Heart left ventricle (tissue), 16 donors: Measurements from ENCODE around the gene A1BG. TPM values are rescaled to one million over a fixed set of nuclear protein-coding genes. Genes with fewer than 3 reads are reported as not detected.
A peak's percentile ranks its signal among the peaks of the same experiment; 100 is the strongest.

Source experiments
- ATAC-seq, 4 donors: fragments of 200-7000 bp; cut with Tn5 transposase; one replicate each; pipeline ENCODE4 v1.9.1; 2020 to 2022; ENCODE audit warnings: moderate library complexity in 4 of 4, mild to moderate bottlenecking in 3 of 4, moderate number of reproducible peaks in 1 of 4
- DNase-seq, 5 donors: peaks; one replicate each; pipeline ENCODE4 v3.0.0-alpha.2; 2020
- H3K27ac ChIP-seq, 12 donors: fragments of 200-600 bp; sonication (generic) in 4 of 12; one replicate each; pipeline versions ENCODE4 v1.5.0 to v1.8.0; 2016 to 2022; ENCODE audit warnings: mild to moderate bottlenecking in 2 of 12
- H3K27me3 ChIP-seq, 9 donors: fragments of 200-600 bp; sonication (generic) in 2 of 9; one replicate each; pipeline versions ENCODE4 v1.5.1 to v1.8.0; 2016 to 2022; ENCODE audit warnings: mild to moderate bottlenecking in 3 of 9
- H3K36me3 ChIP-seq, 9 donors: fragments of 200-600 bp; sonication (generic) in 2 of 9; one replicate each; pipeline versions ENCODE4 v1.5.0 to v1.8.0; 2018 to 2022; ENCODE audit warnings: mild to moderate bottlenecking in 2 of 9
- H3K4me1 ChIP-seq, 12 donors: fragments of 200-600 bp; sonication (generic) in 4 of 12; one replicate each; pipeline versions ENCODE4 v1.5.0 to v1.8.0; 2016 to 2022; ENCODE audit warnings: mild to moderate bottlenecking in 3 of 12
- H3K4me3 ChIP-seq, 12 donors: fragments of 200-600 bp; sonication (generic) in 4 of 12; one replicate each; pipeline versions ENCODE4 v1.5.0 to v1.8.0; 2017 to 2022; ENCODE audit warnings: mild to moderate bottlenecking in 9 of 12, moderate library complexity in 4 of 12
- H3K9me3 ChIP-seq, 12 donors: fragments of 200-600 bp; sonication (generic) in 4 of 12; one replicate each; pipeline versions ENCODE4 v1.5.0 to v1.8.0; 2016 to 2022; ENCODE audit warnings: mild to moderate bottlenecking in 1 of 12
- CTCF ChIP-seq, 12 donors: fragments of 200-600 bp; sonication (generic) in 4 of 12; IDR thresholded peaks; one replicate each; pipeline versions ENCODE4 v1.5.0 to v1.8.0; 2018 to 2022; ENCODE audit warnings: antibody characterized with exemption in 12 of 12, mild to moderate bottlenecking in 5 of 12
- POLR2A ChIP-seq, 2 donors: fragments of 450-650 bp; IDR thresholded peaks; one replicate each; pipeline ENCODE4 v1.6.1; 2017; ENCODE audit warnings: antibody characterized with exemption in 2 of 2, mild to moderate bottlenecking in 2 of 2, moderate library complexity in 2 of 2
- WGBS, 4 donors: extraction: QIAGEN DNeasy Blood & Tissue Kit in 2 of 4; methylation state at CpG; one replicate each; pipeline versions ENCODE4 v1.1.5 to v1.1.7; 2013 to 2018; 5-methylcytosine and 5-hydroxymethylcytosine counted together
- intact Hi-C, 10 donors: fragments of 100-400 bp; cut with DNase I; formaldehyde crosslinking; loops; one replicate each; pipeline versions ENCODE4 v1.11.1 to v1.14.2; 2022
- polyA plus RNA-seq, 2 donors: library from polyadenylated mRNA; stranded (reverse); fragments of 200-250 nt; gene quantifications; one replicate each; pipeline ENCODE4 v1.2.3, GENCODE V29; 2013
- total RNA-seq, 9 donors: library from RNA; depleted of rRNA in 2 of 9; stranded (reverse); fragments of >200 nt in 2 of 9; fragmentation: NEBNext Ultra II Directional in 3 of 9; extraction: Animal tissue kit (Norgen Biotek cat#: 25700) in 3 of 9; gene quantifications; one replicate each; pipeline versions ENCODE4 v1.1.0 to v1.2.4, GENCODE V29; 2016 to 2023
- donor health status: ischemic (EF 13 %, LVEDD 7.1; RV severe dilation, severe dysfunction).
- donor health status: healthy with polysubstance abuse.
- donor health status: DM: no; HTN: yes; CAD: no.
- donor health status: DM: no; HTN: no; CAD: no.
- donor health status: ischemic (EF 25% LVEDD 6.9; RV normal size, moderate dysfunction).
- donor health status: ischemic (EF 25% LVEDD 5.7; RV mildly dilated, moderate dysfunction).
- donor health status: healthy.
- donor health status: DM: yes; HTN: yes; CAD: no.
- donor health status: ischemic (EF 35%, LVEDD 5.7; RV mildly dilated, moderate dysfunction).
- donor health status: nonischemic (EF 11% LVEDD 7.7; RV severe dilation, severe dysfunction).
- donor health status: DM: yes; HTN: yes; CAD: no.
- donor health status: PGD.
- donor health status: ischemic (EF 29% LVEDD 5.4; RV normal size, mild dysfunction).
- donor health status: nonischemic (EF 23%, LVEDD 6.1; RV moderate dilation, normal function).

A1BG gene
- total and polyA plus RNA-seq, 11 donors = 0.23 to 6.6 (median 4.0) TPM

- peaks cover 0 to 31% (median 29%) of the 10 kb centered on the region in 9 donors for H3K36me3 ChIP-seq
- ATAC-seq = peak in 3 of 4 donors; percentile 1 to 24 (median 13)
- TF ChIP-seq POLR2A (IDR thresholded peaks at IDR 0.05) = no peak
- TF ChIP-seq CTCF (IDR thresholded peaks at IDR 0.05) = no peak
- H3K4me1 ChIP-seq = peaks cover 5 to 47% (median 34%) of the 10 kb centered on the region in 12 donors
- 4 to 15% (median 12%) methylated on average over 23 to 36 of the region's 36 CpGs for WGBS, 4 donors
- peak overlapping the region; percentile 60 to 99 (median 77) for H3K4me3 ChIP-seq
- no peaks in the 10 kb centered on the region for H3K27me3 ChIP-seq
- peak in 1 of 5 donors; percentile 53 for DNase-seq
- no peaks in the 10 kb centered on the region for H3K9me3 ChIP-seq
- intact Hi-C loops = loop anchor here in 2 of 10 donors (2.0 kb wide), 2 partner anchors 15 to 59 kb away; partner anchors contain the start of gene ZSCAN22 (in 1 of the 2)
- peak overlapping the region; percentile 81 to 99 (median 97) for H3K27ac ChIP-seq
Observed at GRCh38 chr19:58385891-58386575, 32.7 kb upstream of the A1BG start.

- Histone ChIP-seq H3K27ac (peak overlapping the region in 7 of 12 donors; percentile 90 to 98 (median 96)), H3K27me3 (no peaks in the 10 kb centered on the region), H3K36me3 (peaks cover 0 to 25% (median 23%) of the 10 kb centered on the region in 9 donors), H3K4me3 (peak overlapping the region in 8 of 12 donors; percentile 60 to 99 (median 82)), H3K4me1 (peaks cover 5 to 44% (median 34%) of the 10 kb centered on the region in 12 donors), H3K9me3 (no peaks in the 10 kb centered on the region)
- ATAC-seq (no peak), DNase-seq (no peak)
- intact Hi-C loops = no loop called here
- TF ChIP-seq POLR2A (IDR thresholded peaks at IDR 0.05) (no peak), CTCF (IDR thresholded peaks at IDR 0.05) (no peak)
- WGBS, 4 donors = 87 to 93% (median 88%) methylated on average over 8 to 9 of the region's 9 CpGs
Observed at GRCh38 chr19:58385313-58385890, 32.1 kb upstream of the A1BG start.

GRCh38 chr19:58382997-58383603 lies 29.8 kb upstream of the A1BG start:
- 86 to 91% (median 90%) methylated on average over 6 of the region's 6 CpGs for WGBS, 4 donors
- no peak overlapping the region for H3K27ac ChIP-seq
- intact Hi-C loops = loop anchor here in 1 of 10 donors (5.0 kb wide), 1 partner anchor 56 kb away; the partner anchor contains the start of gene ZSCAN22
- H3K4me3 ChIP-seq = no peak overlapping the region
- H3K9me3 ChIP-seq = no peaks in the 10 kb centered on the region
- peaks cover 5 to 49% (median 36%) of the 10 kb centered on the region in 12 donors for H3K4me1 ChIP-seq
- no peaks in the 10 kb centered on the region for H3K27me3 ChIP-seq
- ATAC-seq = no peak
- TF ChIP-seq POLR2A (IDR thresholded peaks at IDR 0.05) (no peak), CTCF (IDR thresholded peaks at IDR 0.05) (no peak)
- no peak for DNase-seq
- H3K36me3 ChIP-seq = peaks cover 0 to 2% (median 0%) of the 10 kb centered on the region in 9 donors
